Measurements from ENCODE around the gene CDH26.

GRCh38 chr20:59966428-59966827 lies 8.2 kb downstream of the CDH26 start:
- TF ChIP-seq CTCF (conservative IDR thresholded peaks at IDR 0.05 in 1 of 2, IDR thresholded peaks at IDR 0.05 in 1 of 2; ENCODE audit: extremely low read depth in 1 of 2, insufficient read depth in 1 of 2, low read depth in 1 of 2, low read length in 2 of 2): no peak
- no peak for TF ChIP-seq EZH2 (IDR thresholded peaks at IDR 0.05; ENCODE audit: borderline replicate concordance, low read length)

All from mammary epithelial cell (primary cell).